ENCODE results near the gene DRAP1. TPM values are rescaled to one million over a fixed set of nuclear protein-coding genes. Genes with fewer than 3 reads are reported as not detected.
A peak's percentile ranks its signal among the peaks of the same experiment; 100 is the strongest.
"Not testable (repeated sequence)": the region's sequence is repeated elsewhere in the genome, so short reads cannot be mapped to it uniquely, and the experiment has no call there.

Gene DRAP1
- total and polyA plus RNA-seq, 11 donors = 76.5 to 180 (median 104) TPM

GRCh38 chr11:65947133-65947532 is 27.9 kb downstream of the DRAP1 start:
- TF ChIP-seq POLR2A (IDR thresholded peaks at IDR 0.05) (no peak), CTCF (IDR thresholded peaks at IDR 0.05) (no peak)
- no peak overlapping the region for H3K27ac ChIP-seq
- intact Hi-C loops (cut with DNase I) = no loop called here
- no peaks in the 10 kb centered on the region for H3K36me3 ChIP-seq
- H3K4me1 ChIP-seq = peaks cover 0 to 5% (median 0%) of the 10 kb centered on the region in 12 donors
- no peak for ATAC-seq
- H3K27me3 ChIP-seq = peaks cover 0 to 6% (median 0%) of the 10 kb centered on the region in 9 donors
- WGBS, 4 donors = 39 to 50% (median 42%) methylated on average over 8 to 13 of the region's 13 CpGs
- DNase-seq = no peak
- no peak overlapping the region for H3K4me3 ChIP-seq
- no peaks in the 10 kb centered on the region for H3K9me3 ChIP-seq

GRCh38 chr11:65947603-65948125 is 28.4 kb downstream of the DRAP1 start:
- H3K27ac ChIP-seq = no peak overlapping the region
- peak in 1 of 4 donors; percentile 27 for ATAC-seq
- intact Hi-C loops (cut with DNase I) = no loop called here
- no peak for DNase-seq
- H3K9me3 ChIP-seq = no peaks in the 10 kb centered on the region
- 79 to 83% (median 81%) methylated on average over 10 to 12 of the region's 12 CpGs for WGBS, 4 donors
- peaks cover 0 to 6% (median 0%) of the 10 kb centered on the region in 9 donors for H3K27me3 ChIP-seq
- no peak overlapping the region for H3K4me3 ChIP-seq
- no peaks in the 10 kb centered on the region for H3K4me1 ChIP-seq
- no peaks in the 10 kb centered on the region for H3K36me3 ChIP-seq
- TF ChIP-seq POLR2A (IDR thresholded peaks at IDR 0.05) (no peak), CTCF (IDR thresholded peaks at IDR 0.05) (no peak)

- intact Hi-C loops (cut with DNase I); H3K36me3 ChIP-seq; H3K4me3 ChIP-seq; ATAC-seq; DNase-seq; H3K4me1 ChIP-seq; H3K27ac ChIP-seq; H3K9me3 ChIP-seq: not testable (repeated sequence)
- peaks cover 0 to 12% (median 0%) of the 10 kb centered on the region in 9 donors for H3K27me3 ChIP-seq
- WGBS, 4 donors = 91 to 95% (median 94%) methylated on average over 5 of the region's 5 CpGs
Observed at GRCh38 chr11:65950711-65951110, 31.5 kb downstream of the DRAP1 start.

GRCh38 chr11:65951641-65952040 is 32.4 kb downstream of the DRAP1 start:
- ATAC-seq; intact Hi-C loops (cut with DNase I): not testable (repeated sequence)
- H3K27me3 ChIP-seq = peaks cover 0 to 11% (median 0%) of the 10 kb centered on the region in 9 donors

GRCh38 chr11:65952052-65952521 is 32.9 kb downstream of the DRAP1 start:
- Histone ChIP-seq H3K27me3 (peaks cover 0 to 11% (median 0%) of the 10 kb centered on the region in 9 donors), H3K27ac (no peak overlapping the region), H3K9me3 (no peaks in the 10 kb centered on the region), H3K4me1 (no peaks in the 10 kb centered on the region), H3K36me3 (no peaks in the 10 kb centered on the region), H3K4me3 (no peak overlapping the region)
- intact Hi-C loops (cut with DNase I) = no loop called here
- ATAC-seq (no peak), DNase-seq (no peak)
- WGBS, 4 donors = 67 to 79% (median 74%) methylated on average over 6 of the region's 6 CpGs
- TF ChIP-seq POLR2A (IDR thresholded peaks at IDR 0.05) = no peak
- no peak for TF ChIP-seq CTCF (IDR thresholded peaks at IDR 0.05)

More at GRCh38 chr11:65951641-65952040, 32.4 kb downstream of the DRAP1 start:
- H3K9me3 ChIP-seq, H3K4me3 ChIP-seq, H3K27ac ChIP-seq, H3K36me3 ChIP-seq, DNase-seq, H3K4me1 ChIP-seq: not testable (repeated sequence)
- 54 to 62% (median 57%) methylated on average over 3 of the region's 3 CpGs for WGBS, 4 donors
